Nucleus accumbens (tissue), 56 donors: Measurements from ENCODE around the gene PRPF8.

ENCODE experiments used
- DNase-seq, 56 donors: peaks; one replicate each; lab custom pipeline; 2025; lab: John Stamatoyannopoulos, UW

PRPF8 gene

DNA sequence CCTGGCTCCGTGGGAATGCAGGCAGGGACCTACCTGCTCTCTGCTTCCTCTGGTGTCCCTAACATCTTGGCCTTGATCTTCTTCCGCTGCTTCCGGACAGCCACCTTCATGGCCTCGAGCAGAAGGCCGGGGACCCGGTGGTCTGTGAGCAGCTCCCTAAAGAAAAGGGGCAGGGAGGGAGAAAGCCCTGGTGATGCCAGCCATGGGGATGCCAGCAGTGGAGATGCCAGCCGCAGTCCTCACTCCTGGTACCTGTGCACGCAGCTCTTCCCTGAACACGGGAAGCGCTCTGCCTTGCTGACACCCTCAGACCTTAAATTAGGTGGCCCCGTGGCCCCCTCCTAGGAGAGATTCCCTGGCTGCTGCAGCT lies 36.9 kb downstream of the PRPF8 start:
- no peak for DNase-seq

DNA sequence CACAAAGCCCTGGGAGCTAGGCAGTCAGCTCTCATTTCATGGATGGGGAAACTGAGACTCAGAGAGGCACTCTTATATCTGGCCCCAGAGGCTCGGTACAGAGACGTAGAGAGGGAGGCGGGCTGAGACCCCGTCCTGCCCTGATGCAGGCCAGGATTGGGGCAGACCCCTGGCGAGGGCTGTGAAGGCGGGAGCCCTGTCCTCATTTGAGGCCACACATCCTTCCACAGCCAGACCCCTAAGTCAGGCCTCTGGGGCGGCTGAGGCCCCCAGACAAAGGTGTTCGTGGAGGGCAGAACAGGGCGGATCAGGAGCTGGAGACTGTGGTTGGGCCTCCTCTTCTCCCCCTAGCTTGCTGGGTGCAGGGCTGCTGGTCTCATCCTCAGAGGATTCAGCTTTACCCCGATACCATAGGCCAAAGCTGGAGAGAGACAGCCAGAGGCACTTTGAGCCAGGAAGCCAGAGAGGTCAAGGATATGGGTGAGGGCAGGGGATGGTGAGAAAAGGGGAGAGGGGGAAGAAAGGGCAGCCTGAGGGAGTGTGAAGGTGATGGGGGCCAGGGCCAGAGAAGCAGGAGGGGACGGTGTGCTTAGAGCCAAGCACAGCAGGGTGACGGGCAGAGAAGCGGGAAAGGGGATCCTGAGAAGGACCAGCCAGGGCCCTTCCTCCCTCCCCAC lies 38.3 kb downstream of the PRPF8 start:
- DNase-seq, result no peak

DNA sequence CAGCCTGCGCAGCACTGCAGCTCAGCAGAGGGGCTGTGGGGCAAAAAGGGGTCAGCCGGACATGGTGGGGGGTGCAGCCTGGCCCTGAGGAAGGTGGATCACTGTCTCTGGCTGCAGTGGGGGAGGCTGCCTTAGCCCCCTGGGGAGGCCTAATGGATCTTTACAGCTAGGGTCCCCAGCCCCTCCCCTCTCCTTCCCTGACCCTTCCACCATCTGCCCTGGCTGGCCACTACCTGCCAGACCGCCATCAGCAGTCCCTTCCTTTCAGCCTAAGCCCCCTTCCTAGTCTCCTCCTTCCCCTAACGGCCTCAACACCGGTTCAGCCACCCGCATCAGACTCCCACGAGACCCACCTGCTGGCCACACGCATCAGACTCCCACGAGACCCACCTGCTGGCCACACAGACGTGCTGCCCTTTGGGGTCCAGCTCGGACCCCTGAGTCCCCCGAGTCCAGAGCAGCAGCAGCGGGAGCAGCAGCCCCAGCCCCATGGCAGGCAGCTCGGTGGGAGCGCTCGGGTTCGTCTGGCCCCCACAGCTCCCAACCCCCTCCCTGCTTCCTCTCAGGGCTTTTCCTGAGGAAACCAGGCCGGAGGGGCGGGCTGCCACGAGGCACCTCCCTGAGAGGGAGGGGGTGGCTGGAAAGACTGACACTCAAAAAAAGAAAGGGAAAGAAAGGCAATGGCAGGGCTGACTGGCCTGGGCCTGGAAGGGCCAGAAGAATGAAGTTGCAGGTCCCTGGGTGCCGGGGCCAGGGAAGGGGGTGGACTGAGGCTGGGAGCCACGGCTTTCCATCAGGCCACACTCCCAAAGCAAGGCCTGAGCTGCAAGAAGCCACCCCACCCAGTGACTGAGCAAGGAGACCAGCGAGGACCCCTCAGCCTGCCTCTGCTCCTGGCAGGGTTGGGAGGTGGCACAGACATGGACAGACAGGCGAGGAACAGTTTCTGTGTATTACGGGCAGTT lies 39.2 kb downstream of the PRPF8 start, which contains the start of gene SCARF1:
Gene SCARF1, minus strand, starts transcription at position 526 of the 965 bp plus-strand sequence. Its CDS starts 35 bp downstream, at position 491.
- peak in 4 of 56 donors; percentile 14 to 37 (median 19) for DNase-seq

DNA sequence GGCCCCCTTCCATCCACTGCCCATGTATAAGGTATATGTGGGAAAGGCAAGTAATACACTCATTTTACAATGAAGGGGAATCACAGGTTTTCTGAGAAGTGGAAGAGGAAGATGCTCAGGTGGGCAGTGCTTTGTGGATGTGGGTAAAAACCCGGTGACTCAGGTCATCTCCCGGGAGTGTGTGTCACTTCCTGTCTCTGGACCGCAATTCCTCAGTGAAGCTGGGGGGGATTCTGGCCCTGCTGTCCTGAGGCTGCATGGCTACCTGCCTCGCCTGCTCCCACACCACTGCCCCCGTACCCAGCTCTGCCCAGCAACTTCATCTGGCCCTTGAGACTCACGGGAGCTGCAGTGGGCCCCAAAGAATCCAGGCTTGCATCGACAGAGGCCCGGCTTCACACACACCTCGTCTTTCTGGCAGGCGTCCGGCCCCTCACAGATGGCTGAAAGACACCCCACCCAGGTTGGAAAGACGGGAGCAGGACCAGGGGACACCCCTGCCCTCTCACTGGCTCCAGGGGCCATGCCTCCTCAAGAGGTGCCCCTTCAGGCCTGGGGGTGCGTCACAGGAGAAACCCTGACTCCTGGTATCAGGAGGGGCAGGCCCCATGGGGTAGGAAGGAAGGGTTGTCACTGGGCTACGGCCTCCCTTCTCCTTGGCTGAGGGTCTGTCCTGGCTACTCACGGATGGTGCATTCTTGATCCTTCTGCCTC lies 40.0 kb downstream of the PRPF8 start:
- DNase-seq, result no peak

DNA sequence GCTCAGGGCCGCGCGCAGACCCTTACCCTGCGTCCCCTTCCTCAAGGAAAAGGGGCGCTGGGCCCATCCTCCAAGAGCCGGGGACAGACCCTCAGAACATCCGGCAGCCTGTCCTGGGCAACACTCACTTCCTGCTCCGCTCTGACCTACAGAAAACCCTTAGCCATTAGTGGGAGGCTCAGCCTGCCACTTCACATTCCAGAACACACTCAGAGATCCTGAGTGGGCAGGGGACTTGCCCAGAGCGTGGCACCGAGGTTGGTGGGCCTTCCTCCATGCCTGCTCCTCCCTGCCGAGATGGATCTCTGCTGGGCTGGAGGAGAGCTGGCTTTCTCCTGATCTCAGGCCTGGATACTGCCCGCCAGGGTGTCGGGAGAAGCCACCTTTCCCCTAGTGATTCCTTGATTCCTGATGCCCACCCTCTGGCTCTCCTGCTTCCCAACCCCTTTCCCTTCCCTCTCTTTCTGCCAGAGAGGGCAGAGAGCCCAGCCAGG lies 40.6 kb downstream of the PRPF8 start:
- DNase-seq, result no peak

DNA sequence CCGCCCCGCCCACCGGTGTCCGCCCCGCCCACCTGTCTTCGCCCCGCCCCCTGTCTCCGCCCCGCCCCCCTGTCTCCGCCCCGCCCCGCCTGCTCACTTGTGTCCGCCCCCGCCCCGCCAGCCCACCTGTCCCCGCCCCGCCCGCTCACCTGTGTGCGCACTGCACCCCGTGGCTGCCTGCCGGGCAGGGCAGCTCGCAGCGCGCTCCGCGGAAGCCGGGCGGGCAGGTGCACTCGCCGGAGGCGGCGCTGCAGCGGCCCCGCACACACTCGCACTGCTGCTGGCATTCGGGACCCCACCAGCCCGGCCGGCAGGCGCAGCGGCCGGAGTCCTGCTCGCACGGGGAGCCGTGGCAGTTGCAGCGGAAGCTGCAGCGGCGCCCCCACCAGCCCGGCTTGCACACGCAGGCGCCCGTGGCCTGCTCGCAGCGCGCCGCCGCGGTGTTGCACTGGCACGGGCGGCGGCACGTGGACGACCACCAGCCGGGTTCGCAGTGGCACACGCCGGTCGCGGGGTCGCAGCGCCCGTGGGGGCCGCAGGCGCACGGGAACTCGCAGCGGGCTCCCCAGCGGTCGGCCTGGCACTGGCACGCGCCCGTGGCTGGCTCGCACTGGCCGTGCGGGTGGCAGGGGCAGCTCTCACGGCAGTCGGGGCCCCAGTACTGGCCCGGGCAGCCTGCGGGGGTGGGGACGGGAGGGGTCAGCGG lies 41.2 kb downstream of the PRPF8 start:
- DNase-seq, result peak in 10 of 56 donors; percentile 13 to 64 (median 34)

DNA sequence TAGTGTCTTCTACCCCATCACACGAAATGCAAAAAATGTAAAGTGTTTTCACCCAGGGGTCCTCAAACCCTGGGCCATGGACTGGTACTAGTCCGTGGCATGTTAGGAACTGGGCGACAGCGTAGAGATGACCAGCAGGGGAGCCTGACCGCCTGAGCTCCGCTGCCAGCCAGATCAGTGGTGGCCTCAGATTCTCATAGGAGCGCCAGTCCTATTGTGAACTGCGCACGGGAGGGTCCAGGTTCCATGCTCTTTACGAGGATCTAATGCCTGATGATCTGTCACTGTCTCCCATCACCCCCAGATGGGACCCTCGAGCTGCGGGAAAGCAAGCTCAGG lies 43.6 kb downstream of the PRPF8 start:
- no peak for DNase-seq

DNA sequence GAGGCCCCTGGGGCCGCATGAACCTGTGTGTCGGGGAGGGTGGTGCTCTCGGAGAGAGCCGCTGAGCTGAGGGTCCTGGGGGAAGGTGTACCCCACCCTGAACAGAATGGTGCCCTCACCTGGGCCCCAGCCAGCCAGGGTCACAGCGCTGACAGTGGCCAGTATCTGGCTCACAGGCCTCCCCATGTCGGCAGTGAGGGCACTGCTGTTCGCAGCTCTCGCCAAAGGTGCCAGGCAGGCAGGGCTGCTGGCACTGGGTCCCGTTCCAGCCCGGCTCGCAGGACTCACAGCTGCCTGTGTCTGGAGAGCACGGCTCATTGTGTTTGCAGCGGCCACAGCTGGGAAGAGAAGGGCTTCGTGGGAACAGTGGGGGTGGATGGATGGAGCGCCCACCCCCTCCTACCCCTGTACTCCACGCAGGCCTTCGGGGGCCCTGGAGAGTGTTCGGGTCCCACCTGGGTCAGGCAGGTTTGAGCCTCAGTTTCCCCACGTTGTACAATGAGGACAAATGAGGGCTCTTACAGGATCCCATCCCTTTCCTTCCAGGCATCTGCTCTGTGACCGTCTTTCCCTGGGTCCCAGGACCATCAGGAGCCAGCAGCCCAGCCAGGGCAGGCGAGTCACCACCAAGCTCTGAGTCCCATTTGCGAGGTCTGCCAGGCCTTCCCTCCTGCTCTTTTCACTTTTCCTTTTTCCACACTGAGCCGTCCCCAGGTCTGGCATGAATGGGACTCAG lies 44.2 kb downstream of the PRPF8 start:
- DNase-seq, result peak in 25 of 56 donors; percentile 11 to 80 (median 36)

DNA sequence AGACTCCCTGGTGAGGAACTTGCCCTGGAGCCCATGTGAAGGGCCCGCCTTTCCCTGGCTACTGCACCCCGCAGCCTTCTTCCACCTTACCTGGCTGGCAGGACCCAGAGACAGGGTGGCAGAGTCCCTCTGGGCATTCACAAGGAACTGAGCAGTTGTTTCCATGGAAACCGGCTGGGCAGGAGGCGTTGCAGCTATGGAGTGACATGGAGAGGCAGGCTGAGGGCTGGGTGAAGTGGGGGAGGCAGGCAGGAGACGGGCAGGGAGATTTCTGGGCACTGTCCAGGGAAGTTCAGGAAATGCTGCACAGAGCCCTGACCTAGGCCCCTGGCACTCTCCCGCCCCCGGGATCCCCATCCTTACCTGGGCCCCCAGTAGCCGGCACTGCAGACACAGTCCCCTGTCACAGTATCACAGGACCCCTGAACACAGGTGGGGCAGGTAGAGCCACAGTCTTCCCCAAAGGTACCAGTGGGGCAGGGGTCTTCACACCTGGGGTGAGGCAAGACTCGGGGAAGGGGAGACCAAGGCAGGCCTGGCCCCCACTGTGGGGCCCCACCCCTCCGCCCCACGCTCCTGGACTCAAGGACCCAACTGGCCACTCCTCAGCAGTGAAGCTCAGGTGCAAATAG lies 45.0 kb downstream of the PRPF8 start:
- DNase-seq, result no peak

DNA sequence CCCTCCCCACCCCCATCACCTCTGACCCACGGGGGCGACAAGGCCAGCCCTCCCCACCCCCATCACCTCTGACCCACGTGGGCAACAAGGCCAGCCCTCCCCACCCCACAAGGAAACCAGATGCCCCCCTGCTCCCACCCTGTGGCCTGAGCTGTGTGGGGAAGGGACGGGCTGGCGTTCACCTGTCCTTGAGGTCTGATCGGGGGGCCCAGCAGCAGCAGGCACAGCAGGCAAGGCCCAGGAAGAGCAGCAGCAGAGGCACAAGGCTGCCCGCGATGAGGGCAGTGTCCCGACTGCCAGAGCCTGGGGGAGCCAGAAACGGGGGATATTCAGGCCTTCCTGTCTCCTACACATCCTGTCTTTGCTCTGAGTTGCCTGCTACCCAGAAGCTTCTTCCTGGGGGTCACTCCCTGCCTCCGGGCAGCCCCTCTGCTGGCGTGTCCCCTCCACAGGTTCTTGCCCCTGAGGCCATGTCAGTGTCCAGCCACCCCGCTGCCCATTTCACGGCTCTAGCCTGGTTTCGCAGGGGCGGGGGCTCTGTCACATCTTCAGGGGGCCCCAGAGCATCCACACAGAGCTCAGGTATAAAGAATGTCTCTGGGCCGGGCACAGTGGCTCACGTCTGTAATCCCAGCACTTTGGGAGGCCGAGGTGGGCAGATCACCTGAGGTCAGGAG lies 45.9 kb downstream of the PRPF8 start:
- DNase-seq, result no peak

DNA sequence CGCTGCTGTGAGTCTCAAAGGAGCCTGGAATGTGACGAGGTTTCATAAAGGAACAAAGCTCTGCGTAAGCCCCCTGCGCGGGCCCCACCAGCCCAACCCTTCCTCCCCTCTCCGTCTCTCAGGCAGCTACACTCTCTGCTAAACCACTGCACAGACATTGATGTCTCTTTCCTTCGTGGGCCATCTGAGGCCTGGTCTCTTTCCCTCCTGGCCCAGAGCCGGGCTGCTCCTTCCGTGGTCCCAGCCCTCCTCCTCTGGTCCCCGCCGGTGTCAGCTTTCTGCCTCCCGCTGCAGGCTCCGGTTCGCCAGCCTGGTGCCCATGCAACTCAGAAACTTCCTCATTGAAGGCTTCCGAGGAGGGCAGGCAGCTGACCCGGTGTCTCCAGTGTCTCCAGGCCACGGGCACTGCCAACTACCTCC lies 46.5 kb downstream of the PRPF8 start:
- DNase-seq, result peak in 1 of 56 donors; percentile 30

DNA sequence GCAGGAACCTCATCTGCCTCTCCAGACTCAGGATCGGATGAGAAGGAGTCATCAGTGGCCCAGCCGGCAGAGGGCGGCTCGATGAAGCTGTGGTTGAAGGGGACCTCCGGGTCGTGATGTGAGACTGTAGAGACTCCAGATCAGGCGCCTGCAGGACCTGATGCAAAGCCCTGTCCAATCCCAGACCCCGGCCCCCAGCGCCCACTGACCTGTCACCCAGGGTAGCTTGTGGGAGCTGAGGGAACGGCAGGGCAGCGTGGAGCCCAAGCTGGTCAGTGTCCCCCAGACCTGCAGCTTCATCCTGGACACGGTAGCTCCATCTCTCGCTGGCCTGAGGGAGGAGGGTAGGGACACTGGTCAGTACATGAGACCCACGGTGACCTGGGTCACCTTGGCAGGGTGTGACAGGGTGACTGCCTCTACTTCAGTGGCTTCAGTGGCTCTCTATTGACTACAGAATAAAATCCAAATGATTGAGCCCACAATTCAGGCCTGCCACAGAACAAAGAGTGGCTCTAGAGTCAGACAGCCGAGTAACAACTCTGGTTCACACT lies 47.9 kb downstream of the PRPF8 start:
- DNase-seq, result no peak

DNA sequence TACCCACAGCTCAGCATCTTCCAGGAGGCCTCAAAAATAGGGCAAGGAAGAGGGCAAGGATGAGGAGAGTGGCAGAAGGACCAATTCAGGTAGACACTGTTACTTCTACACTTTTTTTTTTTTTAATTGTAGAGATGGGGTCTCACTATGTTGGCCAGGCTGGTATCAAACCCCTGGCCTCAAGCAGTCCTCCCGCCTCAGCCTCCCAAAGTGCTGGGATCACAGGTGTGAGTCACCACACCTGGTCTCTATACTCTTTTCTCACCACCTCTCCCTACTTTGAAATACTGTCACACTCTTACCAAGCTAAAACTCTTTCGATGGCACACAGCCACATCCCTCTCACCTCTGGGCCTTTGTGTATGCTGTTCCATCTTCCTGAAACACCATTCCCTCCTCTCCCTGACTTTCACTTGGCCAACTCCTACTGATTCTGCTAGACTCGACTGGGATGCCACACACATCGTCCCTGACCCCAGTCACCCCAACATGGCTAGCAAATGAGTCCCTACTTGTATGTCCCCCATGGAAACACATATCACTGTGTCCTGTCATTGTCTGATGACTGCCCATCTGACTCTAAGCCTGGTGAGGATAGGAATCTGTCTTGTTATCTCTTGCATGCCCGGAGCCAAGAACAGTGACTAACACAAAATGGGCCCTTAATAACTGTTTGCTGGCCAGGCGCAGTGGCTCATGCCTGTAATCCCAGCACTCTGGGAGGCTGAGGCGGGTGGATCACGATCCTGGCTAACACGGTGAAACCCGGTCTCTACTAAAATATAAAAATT lies 48.8 kb downstream of the PRPF8 start:
- no peak for DNase-seq

DNA sequence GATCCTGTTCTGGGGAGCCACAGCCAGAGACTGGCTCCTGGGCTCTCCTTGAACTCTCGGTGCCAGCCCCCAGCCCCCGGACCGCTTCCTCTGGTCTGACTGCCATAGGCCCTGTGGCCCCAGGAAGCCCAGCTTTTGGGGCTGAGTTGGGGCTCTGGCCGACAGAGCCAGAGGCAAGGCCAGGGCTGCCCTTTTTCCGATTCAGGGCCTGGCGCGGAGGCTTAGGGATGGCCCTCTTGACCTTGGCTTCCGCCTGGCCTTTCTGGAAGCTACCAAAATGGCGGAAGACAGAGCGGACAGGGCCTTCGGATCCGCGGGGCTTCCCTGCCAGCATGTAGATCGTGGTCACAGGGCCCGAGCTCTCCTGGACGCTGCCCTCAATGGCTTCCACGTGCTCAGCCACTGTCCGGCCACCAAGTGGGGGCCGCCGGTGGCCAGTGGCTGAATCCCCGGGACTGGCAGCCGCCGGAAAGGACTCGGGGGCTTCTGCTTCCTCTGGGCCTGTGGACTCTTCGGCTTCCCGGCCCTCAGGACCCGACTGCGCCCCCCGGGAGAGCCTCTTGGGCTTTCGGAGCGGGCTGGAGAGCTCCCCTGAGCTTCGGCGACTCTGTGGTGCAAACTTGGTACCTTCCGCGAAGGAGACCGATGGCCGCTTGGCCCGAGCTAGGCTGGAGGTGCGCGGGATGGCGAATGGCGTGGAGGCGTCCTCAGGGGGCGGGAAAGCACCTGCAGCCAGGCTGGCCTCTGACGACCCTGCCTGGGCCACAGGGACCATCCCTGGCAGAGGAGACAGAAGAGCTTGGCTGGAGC lies 49.6 kb downstream of the PRPF8 start:
- no peak for DNase-seq

DNA sequence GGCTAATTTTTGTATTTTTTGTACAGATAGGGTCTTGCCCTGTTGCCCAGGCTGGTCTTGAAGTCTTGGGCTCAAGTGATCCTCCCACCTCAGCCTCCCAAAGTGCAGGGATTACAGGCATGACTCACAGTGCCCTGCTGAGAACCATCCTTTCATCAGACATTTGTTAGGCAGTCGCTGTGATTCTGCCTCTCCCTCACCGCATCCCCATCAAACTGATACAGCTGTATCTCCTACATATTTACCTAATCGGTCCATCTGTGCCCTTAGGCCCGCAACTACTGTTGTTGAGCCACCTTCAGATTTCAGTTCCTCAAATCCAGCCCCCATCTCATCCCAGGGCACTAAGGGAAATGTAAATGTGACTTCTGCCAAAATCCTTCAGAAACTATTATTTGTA lies 54.0 kb downstream of the PRPF8 start:
- no peak for DNase-seq

DNA sequence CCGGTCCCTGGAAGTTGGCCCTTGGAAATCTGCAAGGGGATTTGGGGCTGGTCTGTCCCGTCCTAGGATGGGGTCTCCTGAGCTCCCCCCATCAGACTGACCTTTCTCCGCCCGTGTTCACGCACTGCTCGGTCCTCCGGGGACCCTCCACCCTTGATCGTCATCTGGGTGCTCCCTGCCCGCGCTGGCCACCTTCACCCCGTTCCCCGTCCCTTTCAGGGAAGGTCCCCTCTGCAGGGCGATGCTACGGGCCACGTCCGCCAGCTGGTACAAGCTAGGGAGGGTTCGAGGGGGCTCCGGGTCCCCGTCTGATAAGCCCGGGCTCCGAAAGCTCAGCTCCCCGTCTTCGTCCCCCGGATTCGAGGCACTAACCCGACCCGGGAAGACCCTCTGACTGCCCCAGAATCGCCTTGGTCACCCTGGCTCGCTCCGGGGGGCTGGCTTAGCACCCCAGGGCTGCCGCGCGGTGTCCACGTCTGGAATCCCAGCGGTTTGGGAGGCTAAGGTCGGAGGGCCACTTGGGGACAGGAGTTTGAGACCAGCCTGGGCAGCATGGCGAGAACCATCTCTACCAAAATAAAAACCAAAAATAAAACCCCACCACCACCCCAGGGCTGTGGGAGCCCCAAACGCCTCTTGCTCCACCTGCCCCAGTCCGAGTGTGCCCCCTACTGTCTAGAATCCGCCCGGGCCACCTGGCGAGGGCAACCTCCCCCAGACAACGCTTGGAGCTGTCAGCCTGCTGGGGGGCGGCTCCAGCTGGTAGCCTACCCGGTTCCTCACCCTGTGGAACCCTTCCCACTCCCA lies 55.0 kb downstream of the PRPF8 start:
- peak in 24 of 56 donors; percentile 10 to 67 (median 32) for DNase-seq
